GM06990 (cell line): ENCODE data around the gene TNK2.

ENCODE experiments used
- DNase-seq: peaks from one replicate; pipeline ENCODE4 v3.0.0-alpha.2; 2011; ENCODE audit not compliant: insufficient read length; ENCODE audit errors: extremely low read depth
- H3K27me3 ChIP-seq: replicated peaks from 2 replicates; pipeline ENCODE4 v1.6.0; 2011; ENCODE audit warnings: low read length; ENCODE audit not compliant: control insufficient read depth, insufficient read depth
- H3K36me3 ChIP-seq: 2 replicates; pipeline ENCODE4 v1.5.1; 2011; ENCODE audit warnings: low read length; ENCODE audit not compliant: control insufficient read depth, insufficient read depth
- H3K4me3 ChIP-seq: replicated peaks from 2 replicates; pipeline ENCODE4 v1.5.1; 2011; ENCODE audit warnings: low read depth, mild to moderate bottlenecking, control low read depth, low read length
- TF ChIP-seq, protein P1 (sequence below): IDR thresholded peaks from 2 replicates; pipeline ENCODE4 v1.5.1; 2011; ENCODE audit warnings: low read length, control low read depth, mild to moderate bottlenecking, inconsistent platforms; ENCODE audit not compliant: insufficient read depth, poor library complexity, severe bottlenecking

TNK2 gene

DNA sequence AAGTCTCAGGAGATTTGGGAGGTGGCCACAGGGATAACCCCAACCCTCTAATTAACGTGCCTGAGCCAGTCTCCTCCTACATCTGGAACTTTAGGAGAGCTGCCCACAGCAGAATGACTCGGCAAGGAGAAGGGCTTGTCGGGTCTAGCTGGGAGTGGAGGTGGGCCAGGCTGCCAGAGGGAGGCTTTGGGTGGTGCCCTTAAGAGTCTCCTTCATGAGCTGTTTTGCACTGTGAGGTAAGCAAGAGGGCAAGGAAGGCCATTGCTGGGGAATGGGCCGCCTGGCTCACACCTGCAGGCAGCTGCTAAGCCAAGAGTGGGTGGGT is 3.6 kb upstream of the TNK2 start:
- H3K36me3 ChIP-seq, result no peaks in the 10 kb centered on the region
- DNase-seq, result no peak
- H3K4me3 ChIP-seq, result no peak overlapping the region
- TF ChIP-seq, protein P1, sequence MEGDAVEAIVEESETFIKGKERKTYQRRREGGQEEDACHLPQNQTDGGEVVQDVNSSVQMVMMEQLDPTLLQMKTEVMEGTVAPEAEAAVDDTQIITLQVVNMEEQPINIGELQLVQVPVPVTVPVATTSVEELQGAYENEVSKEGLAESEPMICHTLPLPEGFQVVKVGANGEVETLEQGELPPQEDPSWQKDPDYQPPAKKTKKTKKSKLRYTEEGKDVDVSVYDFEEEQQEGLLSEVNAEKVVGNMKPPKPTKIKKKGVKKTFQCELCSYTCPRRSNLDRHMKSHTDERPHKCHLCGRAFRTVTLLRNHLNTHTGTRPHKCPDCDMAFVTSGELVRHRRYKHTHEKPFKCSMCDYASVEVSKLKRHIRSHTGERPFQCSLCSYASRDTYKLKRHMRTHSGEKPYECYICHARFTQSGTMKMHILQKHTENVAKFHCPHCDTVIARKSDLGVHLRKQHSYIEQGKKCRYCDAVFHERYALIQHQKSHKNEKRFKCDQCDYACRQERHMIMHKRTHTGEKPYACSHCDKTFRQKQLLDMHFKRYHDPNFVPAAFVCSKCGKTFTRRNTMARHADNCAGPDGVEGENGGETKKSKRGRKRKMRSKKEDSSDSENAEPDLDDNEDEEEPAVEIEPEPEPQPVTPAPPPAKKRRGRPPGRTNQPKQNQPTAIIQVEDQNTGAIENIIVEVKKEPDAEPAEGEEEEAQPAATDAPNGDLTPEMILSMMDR, result no peak
- H3K27me3 ChIP-seq, result no peaks in the 10 kb centered on the region; the same call in 1 of the 2 replicates

- no peak overlapping the region for H3K4me3 ChIP-seq
These were observed 2.9 kb upstream of the TNK2 start for GRCh38 chr3:195911041-195911945.

DNA sequence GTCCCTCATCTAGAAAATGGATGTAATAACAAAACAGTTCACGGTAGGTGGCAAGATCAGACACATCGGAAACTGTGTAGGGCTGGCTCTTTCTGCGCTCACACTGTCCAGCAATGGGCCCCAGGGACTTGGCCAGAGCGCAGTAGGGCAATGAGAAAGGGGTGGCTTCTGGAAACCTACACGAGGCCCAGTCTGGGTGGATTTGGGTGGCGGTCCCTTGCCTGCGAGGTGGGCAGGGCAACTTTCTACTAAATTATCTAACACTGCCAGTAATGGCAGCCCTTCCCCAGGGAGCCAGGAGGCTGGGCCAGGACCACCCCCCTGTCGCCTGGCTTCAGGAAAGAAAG is 2.1 kb upstream of the TNK2 start:
- no peak for DNase-seq

More at GRCh38 chr3:195911041-195911945, 2.9 kb upstream of the TNK2 start:
- Histone ChIP-seq H3K36me3 (no peaks in the 10 kb centered on the region), H3K27me3 (no peaks in the 10 kb centered on the region)
- no peak for DNase-seq
- TF ChIP-seq, protein P1, result no peak

GRCh38 chr3:195909644-195910498 is 1.5 kb upstream of the TNK2 start:
- Histone ChIP-seq H3K27me3 (no peaks in the 10 kb centered on the region), H3K4me3 (peak overlapping the region; percentile 1), H3K36me3 (no peaks in the 10 kb centered on the region)
- DNase-seq, result peak; percentile 88
- TF ChIP-seq, protein P1, result no peak

More for the DNA sequence above, 2.1 kb upstream of the TNK2 start:
- TF ChIP-seq, protein P1, result no peak
- Histone ChIP-seq H3K27me3 (no peaks in the 10 kb centered on the region), H3K4me3 (no peak overlapping the region), H3K36me3 (no peaks in the 10 kb centered on the region)

DNA sequence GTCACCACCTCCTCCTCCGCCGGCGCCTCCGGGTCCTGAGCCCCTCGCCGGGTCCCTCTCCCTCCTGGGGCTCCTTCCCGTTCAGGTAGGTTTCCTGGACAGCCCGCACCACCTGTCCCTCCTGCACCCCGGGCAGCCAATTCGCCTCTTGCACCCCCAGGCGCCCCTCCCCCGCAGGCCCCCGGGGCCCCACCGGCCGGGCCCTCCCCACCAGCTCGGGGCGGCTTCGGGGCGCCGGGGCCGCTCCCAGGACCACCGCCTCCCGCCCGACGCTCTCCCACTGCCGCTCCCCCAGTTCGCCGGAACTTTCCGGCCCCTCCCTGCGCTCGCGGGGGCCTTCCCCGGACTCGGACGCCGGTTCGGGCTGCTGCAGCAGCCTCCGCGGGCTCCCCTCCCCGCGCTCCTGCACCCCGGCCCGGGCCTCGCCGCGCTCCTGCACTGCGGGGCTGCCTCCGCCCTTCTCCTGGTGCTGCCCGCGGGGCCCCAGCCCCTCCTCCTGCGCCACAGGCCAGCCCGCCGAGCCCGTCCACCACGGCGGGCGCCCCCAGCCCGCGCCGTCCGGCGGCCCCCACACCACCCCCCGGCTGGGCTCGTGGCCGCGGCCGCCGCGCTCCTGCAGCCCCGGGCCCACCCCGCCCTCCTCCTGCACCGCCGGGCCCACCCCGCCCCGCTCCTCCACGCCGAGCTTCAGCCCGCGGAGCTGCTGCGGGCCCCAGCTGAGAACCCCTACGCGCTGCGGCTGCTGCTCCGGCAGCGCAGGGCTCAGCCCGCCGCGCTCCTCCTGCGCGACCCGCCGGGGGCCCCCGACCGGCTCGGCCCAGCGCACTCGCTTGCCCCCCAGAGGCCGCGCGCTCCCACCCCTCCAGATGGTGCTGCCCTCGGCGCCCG is 587 bp upstream of the TNK2 start:
- TF ChIP-seq, protein P1, result no peak
- Histone ChIP-seq H3K36me3 (no peaks in the 10 kb centered on the region), H3K4me3 (peak overlapping the region; percentile 65), H3K27me3 (no peaks in the 10 kb centered on the region)
- DNase-seq, result peak; percentile 47
